H4 (cell line): ENCODE results near the gene MAMLD1. TPM values are rescaled to one million over a fixed set of nuclear protein-coding genes. Genes with fewer than 3 reads are reported as not detected.

ENCODE experiments used
- DNase-seq: peaks from one replicate; pipeline ENCODE4 v3.0.0-alpha.2; 2015; ENCODE audit warnings: low spot score
- total RNA-seq: library from RNA; depleted of rRNA; stranded (reverse); fragments of >200 nt; shearing (Covaris generic); gene quantifications from 2 replicates; pipeline ENCODE4 v1.2.3, GENCODE V29; 2014

The MAMLD1 gene
- total RNA-seq, 1 experiment from 2014 or later, result 0.35 TPM

DNA sequence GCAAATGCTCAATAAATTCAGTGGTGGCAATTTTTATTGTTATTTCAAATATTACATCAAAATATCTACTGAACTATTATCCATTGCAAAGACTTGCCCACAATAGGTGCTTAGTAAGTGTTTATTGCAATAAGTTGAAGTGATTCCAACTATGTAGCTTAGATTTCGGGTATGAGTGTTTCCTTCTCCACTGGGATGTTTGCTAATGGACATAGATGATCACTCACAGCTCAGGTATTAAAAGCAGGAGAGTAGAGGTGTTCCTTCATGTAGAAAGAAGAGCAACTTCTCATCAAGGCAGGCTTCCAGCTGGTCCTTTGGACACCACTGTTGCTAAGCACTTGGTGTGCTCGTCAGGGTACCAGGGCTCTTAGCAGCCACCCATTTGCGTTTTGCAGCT, 139.0 kb downstream of the MAMLD1 start:
- DNase-seq, result no peak

DNA sequence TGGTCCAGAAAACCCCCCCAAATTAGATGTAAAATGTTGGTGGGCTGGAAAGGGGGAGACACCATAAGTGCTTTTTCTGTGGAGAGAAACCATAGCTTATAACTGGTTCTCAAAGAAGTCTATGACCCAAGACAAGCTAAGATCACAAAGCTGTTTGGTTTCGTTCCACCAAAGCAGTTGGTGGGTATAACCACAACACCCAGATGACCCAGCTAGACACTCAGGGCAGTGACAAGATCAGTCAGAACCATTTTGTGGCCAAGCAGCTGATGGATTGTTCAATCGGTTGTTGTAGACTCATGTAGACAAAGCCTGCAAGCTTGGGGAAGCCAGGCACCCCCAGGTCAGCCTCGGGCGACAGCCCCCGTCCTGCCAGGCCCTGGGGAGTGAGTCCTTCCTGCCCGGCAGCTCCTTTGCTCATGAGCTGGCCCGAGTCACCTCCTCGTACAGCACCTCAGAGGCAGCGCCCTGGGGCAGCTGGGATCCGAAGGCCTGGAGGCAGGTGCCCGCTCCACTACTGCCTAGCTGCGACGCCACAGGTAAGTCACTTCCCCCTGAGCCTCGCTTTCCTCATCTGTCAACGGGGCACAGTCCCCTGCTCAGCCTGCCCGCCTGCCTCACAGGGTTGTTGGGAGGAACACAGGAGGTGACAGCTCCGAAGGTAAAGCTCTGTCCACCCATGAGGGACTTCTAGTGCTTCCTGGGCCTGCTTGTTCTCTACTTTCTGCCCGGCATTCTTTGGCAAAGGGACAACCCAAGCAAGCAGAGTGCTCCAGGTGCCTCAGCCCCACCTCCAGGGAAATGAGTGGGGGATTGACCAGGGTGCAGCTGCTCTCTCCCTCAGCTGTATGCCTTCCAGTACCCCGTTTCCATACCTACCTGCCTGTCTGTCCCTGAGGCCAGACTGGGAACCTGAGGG, 140.1 kb downstream of the MAMLD1 start:
- no peak for DNase-seq

DNA sequence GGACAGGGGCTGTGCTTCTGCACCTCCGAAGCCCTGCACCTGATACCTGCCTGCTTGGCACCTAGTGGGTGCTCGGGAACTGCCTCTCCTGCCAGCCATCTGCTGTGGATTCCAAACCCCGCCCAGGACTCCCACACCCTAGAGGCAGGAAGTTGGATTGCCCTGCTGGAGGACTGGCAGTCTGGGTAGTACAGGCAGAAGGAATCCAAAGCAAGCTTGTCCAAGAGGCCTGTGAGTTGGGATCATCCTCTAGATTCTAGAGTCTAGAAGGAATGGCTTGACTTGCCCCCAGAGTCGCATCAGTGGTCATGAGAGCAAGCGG, 140.7 kb downstream of the MAMLD1 start:
- no peak for DNase-seq

DNA sequence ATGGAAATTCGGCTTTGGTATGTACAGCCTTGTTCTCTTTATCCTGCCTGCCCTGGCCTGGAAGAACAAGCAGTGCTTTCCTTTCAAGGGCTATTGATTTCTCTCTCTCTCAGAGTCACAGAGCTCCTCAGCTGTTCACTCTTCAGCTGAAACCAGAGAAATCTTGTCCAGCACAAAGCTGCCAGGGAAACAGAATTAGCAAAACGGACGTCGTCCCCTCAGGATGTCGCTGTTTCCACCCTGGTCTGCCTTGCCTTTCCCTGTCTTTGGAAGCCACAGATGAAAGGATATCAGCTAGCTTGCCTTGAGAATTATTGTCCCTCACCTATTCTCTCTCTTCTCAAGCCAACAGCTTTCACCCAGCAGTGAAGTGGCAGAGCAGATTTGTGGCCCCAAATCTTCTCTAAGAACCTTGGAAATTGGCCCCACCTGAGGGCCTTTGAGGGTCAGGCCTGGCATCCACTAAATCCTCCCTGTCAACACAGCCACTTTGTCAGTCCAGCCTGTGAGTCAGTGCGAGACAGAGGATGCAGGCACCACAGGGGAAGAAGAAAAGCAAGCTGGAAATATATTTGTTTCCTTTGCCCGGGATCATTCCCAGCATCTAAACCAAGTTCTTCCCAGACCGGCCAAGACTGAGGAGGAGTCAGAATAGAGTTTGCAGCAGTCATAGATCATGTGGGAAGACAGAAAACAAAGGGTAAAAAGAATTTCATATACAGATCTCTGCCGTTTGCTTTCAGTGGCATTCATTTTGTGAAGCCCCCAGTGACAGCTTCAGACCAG, 141.5 kb downstream of the MAMLD1 start:
- DNase-seq, result no peak

DNA sequence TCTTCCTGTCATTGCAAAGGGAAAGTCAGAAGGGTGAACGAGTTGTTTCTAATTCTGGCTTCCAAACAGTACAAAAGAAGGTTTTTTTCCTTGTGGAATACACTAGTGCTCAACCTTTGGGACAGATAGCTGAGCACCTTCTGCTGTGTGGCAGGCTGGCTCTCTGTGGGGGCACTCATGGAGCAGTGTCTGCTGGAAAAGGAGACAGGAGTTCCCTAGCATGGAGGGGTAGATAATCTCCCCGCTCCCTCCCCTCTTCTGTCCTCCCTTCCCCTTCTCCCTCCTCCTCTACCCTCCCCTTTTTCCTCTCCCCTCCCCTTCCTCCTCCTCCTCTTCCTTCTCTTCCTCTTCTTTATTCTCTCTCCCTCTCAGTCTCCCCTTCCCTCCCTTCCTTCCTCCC, 142.9 kb downstream of the MAMLD1 start:
- DNase-seq, result no peak

DNA sequence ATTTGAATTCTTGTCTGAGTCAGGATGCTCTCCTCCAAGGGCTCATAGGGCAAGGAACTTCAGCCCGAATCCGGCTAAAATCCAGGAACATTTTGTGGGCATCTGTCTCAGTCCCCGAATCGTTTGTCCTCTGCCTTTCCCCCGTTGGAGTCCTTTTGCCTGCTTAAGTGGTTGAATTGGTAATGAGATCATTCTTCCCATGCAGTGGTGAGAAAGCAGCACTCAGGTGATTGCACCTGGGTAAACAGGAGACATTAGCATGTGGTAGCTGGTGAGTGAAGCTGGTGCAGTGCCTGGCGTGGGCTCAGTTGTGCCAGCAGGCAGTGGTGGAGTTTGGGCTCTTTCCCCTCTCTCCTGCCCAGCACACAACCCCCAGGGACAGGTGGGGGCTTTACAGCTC, 143.4 kb downstream of the MAMLD1 start:
- no peak for DNase-seq

DNA sequence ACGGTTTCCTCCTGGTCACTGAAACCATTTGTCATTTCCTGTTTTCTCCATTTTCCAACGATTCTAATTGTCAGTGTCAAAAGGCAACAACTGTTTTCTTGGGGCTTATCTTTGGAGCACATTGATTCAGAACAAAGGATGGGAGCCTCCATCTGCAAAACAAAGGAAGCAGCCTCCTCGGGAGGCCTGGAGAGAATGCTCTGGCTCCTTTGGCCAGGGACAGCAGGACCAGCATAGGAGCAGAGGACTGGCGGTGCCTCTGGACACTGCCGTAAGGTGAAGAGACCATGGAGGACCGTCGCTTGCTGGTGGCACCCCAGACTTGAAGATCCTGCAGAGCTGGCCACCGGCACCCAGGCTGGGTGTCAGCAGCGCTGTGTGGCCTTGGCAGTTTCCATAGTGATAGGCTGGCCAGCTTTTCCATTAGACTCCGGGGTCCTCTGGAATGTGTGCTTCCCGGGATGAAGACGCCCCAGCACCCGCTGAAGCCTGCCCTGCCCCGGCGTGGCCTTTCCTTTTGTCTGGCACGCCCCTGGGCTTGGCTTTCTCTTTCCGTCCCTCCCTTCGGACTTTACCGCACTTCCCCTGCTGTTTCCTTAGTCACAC, 144.2 kb downstream of the MAMLD1 start:
- no peak for DNase-seq

DNA sequence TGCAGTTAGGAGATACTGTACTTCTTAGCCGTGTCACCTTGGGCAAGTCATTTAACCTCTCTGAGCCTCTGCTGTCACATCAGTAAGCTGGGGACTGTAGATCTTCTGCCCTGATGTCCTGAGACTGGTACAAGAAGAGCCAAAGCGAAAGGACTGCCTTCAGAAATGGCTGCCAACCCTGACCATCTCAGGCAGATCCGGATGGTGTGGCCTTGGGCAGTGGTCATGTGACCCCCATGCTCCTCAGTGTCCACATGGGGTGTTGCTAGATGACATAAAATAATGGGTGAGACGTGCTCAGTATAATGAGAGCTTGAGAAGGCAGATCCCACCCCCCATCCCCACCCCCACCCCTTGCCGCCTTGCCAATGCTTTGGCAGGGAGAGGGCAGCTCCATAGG, 144.9 kb downstream of the MAMLD1 start:
- no peak for DNase-seq

DNA sequence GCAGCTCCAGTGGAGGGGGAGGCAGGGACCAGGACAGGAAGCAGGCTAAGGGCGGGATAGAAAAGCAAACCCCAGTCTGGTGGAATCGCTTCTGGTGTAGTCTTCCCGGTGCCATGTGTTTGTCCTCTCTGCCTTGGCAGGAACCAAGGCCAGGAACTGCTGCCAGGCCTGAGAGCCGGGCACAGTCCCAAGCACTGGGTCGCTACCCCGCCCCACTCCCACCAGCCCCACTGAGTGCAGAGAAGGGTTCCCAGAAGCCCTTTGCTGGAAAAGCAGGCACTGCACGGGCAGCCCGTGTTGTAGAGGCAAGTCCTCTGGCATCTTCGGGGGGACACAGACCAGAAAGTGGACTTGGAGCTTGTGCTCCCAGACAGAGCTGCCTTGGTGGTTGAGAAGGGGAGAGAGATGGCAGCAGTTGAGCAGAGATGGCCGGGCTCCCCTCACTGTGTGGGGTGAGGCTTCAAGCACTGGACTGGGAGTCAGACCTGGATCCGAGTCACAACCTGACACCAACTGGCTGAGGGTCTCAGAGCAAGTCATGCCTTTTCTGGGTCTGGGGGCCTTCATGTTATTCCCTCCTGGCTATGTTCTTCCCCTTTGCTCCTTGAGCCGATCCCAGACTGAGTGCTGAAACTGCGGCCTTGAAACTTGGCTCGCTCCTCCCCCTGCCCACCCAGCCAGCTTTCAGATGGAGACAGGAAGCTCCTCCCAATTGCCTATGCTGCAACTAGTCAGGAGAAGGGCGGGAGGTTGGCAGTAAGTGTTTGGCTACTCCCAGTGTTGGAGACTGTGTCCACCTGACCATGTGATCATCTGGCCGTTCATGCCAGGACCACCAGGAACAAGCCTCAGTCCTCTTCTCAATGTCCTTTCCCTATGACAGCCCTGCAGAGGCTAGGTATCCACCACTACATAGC, 145.6 kb downstream of the MAMLD1 start:
- no peak for DNase-seq

DNA sequence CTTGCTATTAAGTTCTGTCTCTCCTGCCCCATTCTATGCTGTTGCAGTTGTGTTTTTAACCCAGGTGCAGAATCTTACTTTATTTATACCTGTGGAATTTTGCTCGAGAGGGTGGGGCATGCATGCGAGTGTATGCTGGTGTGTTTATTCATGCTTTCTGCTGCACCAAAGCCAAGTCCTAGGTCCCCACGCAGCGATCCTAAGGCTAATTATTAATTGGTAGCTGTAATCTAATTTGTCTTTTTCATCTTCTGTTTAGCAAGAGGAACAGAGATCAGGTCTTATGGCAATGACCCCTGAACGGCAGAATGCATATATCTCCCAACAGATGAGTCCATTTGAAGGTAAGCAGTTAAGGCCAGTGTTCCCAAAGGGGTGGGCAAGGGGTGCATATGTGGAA, 146.6 kb downstream of the MAMLD1 start:
- DNase-seq, result no peak

DNA sequence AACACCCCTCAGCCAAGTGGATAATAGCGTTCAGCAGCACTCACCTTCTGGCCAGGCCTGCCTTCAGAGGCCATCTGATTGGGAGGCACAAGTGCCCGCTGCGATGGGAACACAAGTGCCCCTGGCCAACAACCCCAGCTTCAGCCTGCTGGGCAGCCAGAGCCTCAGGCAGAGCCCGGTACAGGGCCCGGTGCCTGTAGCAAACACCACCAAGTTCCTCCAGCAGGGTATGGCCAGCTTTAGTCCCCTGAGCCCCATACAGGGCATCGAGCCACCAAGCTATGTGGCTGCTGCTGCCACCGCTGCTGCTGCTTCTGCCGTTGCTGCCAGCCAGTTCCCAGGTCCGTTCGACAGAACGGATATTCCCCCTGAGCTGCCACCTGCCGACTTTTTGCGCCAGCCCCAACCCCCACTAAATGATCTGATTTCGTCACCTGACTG, 149.4 kb downstream of the MAMLD1 start:
- no peak for DNase-seq

DNA sequence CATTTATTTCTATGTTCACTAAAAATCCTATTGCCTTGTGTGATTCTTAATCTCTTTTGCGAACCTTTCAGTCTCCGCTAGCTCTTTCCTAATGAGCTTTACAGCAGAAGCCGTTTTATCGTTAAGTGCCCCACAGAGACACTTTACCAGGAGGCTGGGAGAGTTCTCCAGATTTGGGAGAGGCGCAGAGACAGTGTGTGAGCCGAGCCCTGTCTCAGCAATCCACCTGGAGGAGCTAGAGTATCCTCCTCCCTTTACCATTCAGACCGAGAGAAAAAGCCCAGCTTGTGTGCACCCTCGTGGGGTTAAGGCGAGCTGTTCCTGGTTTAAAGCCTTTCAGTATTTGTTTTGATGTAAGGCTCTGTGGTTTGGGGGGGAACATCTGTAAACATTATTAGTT, 150.4 kb downstream of the MAMLD1 start:
- DNase-seq, result no peak

DNA sequence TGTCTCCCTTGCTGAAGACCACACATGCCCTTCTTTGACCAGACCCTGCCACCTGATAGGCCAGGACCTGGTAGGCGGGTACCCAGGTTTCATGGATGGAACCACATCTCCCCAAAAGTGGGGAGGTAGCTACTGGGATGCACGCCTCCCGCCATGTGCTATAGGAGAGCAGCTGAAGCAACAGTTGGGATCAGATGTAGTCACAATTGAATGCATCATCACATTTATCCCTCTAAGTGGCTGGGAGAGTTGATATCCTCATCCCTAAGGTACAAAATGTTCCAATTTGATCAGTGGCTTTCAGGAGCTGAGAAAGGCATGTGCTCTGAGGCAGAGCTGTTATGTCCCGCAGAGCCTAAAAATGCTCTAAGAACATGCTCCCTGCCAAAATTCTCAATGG, 151.3 kb downstream of the MAMLD1 start:
- DNase-seq, result no peak

DNA sequence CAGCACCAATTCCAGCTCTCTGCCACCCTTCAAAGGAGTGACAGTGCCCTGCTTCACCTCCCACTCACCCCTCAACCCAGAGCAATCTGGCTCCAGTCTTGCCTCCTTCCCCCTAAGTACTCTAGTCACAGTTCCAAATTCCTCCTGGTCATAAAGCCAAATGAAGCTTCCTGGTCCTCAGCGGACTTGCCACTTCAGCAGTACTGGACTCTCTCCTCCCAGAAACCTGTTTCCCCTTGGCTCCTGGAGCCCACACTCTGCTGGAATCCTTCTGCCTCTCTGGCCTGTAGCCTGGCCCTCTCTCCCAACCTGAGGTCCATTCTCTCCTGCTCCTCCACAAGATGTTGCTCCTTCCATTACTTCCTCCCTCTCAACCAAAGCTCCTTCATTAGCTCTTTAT, 152.7 kb downstream of the MAMLD1 start:
- no peak for DNase-seq

DNA sequence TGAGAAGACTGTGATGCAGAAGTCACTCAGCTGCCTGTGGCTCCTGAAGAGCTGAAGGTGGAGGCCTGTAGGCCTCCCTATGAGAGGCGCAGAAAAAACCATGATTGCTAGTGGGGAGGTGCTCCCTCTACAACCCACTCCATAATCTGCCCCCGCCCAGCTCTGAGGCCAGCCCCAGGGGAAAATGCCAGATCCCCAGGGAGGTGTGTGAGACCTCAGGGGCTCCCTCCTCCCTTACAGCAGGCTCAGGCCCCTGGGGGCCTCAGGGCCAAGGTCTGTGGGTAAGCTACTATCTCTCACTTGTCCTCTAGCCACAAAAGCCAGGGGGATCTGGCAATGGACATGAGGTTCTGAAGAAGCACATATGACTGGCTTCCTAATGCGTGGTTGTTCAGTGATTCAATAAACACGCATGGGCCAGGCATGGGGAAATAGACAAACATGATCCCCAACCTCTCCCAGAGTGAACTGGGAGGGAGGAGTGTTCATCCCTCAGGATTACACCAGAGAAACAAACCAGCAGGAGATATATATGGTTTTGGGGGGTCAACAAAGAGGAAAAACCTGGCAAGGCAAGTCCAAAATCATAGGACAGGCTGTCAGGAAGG, 154.3 kb downstream of the MAMLD1 start:
- no peak for DNase-seq

DNA sequence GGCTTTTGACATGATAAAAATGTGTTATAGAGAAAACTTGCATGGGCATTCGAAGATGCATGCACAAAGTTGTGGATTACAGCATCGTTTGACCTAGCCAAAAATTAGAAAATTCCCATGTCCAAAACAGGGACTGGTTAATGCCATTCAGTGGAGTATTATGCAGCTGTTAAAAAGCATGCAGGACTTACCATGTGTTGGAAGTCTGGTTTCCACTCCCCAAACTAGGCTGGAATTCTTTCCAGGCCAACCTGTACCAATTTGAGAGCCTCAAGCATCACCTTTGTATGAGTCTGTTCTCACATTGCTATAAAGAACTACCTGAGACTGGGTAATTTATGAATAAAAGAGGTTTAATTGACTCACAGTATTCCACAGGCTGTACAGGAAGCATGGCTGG, 159.4 kb downstream of the MAMLD1 start:
- no peak for DNase-seq

DNA sequence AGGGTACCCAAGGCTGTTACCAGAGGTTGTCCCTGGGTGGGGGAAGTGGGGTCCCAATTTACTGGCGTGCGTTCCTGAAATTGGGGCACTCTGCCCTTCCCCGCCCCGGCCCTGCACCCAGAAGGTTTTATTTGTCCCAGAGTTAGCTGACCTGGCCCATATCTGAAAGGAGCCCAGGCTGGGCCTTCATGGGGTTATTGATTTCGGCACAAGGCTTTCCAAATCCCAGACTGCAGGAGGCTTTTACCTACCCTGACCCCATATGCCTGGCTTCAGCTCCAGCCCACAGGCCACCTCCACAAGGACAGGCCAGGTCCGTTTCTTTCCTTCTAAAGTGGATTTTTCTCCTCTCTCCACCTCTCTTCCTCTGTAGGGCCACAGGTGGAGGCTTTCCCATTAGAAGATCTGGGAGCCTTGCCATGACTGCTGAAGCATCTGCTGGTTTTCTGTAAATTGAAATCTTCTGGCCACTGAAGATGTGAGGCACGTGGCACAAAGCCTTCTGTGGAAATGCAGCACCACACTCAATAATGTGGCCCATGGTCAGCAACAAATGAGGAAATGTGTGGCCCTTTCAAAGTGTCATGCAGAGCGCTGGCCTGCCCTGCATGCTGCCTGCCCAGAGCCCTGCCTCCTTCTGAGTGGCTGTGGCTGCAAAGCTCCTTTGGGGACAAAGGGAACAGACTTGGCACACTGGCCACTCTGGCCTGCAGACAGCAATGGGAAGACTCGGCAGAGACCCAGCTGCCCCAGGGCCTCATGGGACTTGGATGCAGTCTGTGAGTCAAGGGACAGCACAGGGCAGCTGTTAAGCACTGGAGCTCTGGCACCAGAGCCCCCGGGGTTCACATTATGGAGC, 162.2 kb downstream of the MAMLD1 start:
- DNase-seq, result no peak

DNA sequence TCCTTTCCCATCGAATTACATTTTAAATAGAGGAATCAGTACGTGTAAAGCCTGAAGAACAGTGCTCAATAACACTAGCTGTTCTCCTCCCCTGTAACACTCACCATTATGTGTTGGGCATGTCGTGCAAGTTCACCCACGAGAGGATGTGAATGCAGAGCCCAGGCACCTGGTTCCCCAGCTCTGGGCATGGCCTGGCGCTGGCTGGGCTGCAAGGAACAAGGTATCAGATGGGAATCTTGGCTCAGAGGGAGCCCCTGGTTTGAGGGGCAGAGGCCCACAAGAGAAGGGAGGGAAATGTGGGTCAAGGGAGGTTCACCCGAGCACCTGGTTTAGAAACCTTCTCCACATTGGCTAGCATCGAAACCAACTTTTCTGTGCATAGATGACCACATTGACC, 163.6 kb downstream of the MAMLD1 start:
- DNase-seq, result no peak

DNA sequence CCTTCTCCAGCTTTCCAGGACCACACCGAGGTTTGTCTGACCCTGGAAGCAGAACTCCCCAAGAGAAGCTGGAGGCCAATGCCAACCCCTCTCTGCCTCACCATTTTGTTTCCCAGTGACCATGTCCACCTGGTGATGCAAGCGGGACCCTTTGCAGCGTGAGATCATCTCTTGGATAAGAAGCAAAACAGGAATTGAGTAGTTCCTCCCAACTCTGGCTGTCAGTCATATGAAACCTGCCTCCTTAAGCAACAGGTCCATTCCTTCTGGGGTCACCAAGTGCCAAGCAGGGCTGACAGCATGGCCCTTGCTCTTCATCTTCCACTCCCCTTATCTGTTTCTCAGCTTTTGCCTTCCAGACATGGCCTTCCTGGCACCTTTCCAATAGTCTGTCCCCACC, 164.0 kb downstream of the MAMLD1 start:
- no peak for DNase-seq

DNA sequence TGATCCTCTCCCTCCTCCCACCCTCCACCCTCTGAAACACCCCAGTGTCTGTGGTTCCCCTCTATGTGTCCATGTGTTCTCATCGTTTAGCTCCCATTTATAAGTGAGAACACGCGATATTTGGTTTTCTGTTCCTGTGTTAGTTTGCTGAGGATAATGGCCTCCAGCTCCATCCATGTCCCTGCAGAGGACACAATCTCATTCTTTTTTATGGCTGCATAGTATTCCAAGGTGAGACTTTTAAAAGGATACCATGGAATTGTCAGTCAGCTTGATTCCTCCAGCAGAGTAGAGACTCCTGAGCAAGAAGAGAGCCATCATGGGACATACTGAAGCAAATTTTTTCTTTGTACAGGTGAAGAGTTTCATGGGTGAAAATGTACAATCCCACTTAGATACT, 166.5 kb downstream of the MAMLD1 start:
- DNase-seq, result no peak
